Choroid plexus epithelial cell (primary cell): ENCODE data around the gene C6orf52.
"Not testable (repeated sequence)": the region's sequence is repeated elsewhere in the genome, so short reads cannot be mapped to it uniquely, and the experiment has no call there.

Source experiments
- DNase-seq: peaks from one replicate; pipeline ENCODE4 v3.0.0-alpha.2; 2010; ENCODE audit warnings: low read depth
- H3K4me3 ChIP-seq: 2 replicates; pipeline ENCODE4 v1.5.1; 2011; ENCODE audit warnings: low read depth, mild to moderate bottlenecking, control low read depth, low read length, moderate library complexity
- TF ChIP-seq, protein P1 (sequence below): conservative IDR thresholded peaks from 2 replicates; pipeline ENCODE4 v1.5.1; 2011; ENCODE audit warnings: low read depth, mild to moderate bottlenecking, control low read depth, inconsistent platforms, low read length, moderate library complexity

The C6orf52 gene

DNA sequence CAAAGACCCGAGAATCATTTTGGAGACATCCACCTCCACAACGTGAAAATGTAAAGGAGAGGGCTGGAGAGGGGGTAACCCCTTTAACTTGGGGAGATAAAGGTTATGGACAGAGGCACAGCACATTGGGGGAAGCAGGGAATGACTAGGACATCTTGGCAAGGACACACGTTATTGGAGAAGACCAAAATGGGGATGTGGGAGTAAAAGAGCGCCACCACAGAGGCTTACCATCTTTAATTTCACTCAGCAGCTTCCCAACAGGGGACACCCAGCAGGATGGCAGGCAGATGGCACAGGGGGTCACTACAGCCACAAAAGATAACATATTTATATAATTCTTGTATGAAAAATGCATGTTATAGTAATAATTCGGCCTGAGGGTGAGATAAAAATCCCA lies 9.8 kb downstream of the C6orf52 start:
- TF ChIP-seq, protein P1, sequence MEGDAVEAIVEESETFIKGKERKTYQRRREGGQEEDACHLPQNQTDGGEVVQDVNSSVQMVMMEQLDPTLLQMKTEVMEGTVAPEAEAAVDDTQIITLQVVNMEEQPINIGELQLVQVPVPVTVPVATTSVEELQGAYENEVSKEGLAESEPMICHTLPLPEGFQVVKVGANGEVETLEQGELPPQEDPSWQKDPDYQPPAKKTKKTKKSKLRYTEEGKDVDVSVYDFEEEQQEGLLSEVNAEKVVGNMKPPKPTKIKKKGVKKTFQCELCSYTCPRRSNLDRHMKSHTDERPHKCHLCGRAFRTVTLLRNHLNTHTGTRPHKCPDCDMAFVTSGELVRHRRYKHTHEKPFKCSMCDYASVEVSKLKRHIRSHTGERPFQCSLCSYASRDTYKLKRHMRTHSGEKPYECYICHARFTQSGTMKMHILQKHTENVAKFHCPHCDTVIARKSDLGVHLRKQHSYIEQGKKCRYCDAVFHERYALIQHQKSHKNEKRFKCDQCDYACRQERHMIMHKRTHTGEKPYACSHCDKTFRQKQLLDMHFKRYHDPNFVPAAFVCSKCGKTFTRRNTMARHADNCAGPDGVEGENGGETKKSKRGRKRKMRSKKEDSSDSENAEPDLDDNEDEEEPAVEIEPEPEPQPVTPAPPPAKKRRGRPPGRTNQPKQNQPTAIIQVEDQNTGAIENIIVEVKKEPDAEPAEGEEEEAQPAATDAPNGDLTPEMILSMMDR: no peak
- no peak for DNase-seq
- no peak overlapping the region for H3K4me3 ChIP-seq

DNA sequence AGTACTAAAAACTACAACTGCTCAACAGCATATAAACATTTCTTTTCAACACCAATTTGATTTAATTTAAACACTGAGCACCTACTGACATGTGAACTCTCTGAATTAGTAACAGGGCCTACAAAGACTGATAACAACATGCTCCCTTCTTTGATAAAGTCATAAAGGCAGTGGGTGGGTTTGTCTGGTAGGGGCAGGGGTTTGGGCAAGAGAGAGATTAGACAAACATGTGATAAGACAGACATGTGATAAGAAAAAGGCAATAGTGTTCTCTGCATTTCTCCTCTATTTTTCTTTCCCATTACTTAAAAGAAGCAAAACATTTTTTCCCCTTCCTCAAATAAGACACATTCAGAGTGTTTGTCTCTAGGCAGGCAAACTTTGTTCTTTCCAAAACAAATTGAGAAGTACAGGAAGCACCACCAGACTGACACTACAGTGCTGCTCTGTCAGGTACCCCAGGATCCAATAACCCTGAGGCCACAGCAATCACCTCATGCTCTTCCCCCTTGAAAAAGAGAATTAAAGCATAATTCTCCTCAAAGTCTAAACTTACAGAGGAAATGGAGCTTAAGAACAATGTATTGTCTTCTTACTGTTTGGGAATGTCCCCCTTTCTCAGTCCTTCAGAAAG lies 11.9 kb downstream of the C6orf52 start:
- DNase-seq: no peak

DNA sequence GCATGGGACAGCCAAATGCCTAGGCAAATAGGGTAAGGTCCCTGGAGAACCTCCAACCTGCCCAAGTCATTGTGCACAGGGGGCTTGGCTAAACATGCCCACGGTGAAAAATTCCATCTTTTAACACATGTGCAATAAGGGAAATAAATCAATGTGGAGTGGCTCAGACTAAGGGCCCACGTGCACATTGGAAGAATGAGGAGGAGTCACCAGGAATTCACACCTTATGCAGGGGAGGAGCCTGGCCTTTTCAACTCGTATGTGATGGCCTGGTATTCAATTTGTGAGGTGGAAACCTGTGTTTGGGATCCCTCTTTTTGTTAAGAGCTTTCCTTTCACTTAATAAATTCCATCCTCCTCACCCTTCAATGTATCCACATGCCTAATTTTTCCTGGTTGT lies 12.6 kb downstream of the C6orf52 start:
- no peak overlapping the region for H3K4me3 ChIP-seq
- DNase-seq: no peak
- TF ChIP-seq, protein P1: no peak

More for the DNA sequence above, 11.9 kb downstream of the C6orf52 start:
- no peak overlapping the region for H3K4me3 ChIP-seq
- TF ChIP-seq, protein P1: no peak

DNA sequence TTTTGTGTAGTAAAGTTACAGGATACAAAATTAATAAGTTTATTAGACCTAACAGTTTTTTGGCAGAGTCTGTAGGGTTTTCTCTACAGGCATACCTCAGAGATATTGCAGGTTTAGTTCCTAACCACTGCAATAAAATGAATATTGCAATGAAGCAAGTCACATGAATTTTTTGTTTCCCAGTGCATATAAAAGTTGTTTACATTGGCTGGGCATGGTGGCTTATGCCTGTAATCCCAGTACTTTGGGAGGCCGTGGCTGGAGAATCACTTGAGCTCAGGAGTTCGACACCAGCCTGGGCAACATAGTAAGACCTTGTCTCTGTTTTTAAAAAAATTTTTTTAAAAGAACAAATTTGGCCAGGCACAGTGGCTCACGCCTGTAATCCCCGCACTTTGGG lies 16.0 kb downstream of the C6orf52 start:
- H3K4me3 ChIP-seq: no peak overlapping the region
- DNase-seq: no peak
- TF ChIP-seq, protein P1: no peak

DNA sequence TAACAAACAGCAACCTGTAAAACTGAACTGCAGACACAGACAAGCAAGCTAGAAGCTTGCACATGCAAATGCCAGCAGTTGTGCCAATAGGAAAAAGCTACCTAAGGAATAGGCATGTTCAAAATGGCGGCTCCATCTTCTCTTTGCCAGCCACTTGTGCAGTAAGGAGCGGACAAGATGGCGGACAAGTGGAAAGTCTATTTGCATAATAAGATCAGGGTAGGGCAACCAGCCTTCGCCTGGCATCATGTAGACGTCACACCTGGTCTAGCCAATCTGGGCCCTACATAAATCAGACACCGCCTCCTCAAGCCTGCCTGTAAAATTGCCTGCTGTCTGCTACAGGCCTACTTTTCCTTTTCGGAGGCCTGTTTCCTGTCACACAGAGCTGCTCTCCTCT lies 18.0 kb downstream of the C6orf52 start:
- DNase-seq: no peak
- TF ChIP-seq, protein P1: no peak

DNA sequence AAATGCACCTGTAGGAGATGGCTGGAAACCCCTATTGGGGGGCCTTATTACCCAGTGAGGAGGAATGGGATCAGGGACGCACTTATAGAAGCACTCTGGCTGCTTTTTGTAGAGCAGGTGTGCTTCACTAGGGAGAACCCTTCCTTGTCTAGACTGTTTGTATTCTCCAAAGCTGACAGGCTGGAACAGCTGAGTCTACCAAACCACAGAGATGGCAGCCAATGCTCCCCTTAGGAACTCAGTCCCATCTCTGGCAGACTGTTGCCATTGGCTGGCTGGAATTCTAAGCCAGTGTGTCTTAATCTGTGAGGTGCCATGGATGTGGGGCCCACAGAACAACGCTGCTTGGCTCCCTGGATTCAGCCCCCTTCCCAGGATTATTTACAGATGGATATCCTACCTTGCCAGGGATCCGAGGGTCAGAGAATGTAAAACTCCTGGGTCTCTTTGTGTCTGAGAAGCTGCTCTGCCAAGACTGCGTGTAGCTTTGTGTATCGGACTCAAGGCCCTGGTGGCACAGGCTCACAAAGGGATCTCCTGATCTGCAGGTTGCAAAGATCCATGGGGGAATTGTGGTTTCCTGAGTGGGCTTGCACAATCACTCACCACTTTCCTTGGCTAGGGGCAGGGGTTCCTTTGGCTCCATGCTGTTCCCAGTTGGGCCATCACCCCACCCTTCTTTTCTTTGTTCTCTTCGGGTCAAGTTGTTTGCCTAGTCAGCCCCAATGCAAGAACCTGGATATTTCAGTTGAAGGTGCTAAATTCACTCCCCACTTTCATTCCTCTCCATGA lies 26.1 kb downstream of the C6orf52 start:
- no peak overlapping the region for H3K4me3 ChIP-seq
- TF ChIP-seq, protein P1: no peak
- no peak for DNase-seq

More for the DNA sequence above, 18.0 kb downstream of the C6orf52 start:
- H3K4me3 ChIP-seq: no peak overlapping the region

DNA sequence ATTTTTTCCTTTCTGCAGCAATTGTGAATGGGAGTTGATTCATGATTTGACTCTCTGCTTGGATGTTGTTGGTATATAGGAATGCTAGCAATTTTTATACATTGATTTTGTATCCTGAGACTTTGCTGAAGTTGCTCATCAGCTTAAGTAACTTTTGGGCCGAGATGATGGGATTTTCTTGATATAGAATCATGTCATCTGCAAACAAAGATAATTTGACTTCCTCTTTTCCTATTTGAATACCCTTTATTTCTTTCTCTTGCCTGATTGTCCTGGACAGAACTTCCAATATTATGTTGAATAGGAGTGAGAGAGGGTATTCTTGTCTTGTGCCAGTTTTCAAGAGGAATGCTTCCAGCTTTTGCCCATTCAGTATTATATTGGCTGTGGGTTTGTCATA lies 28.8 kb downstream of the C6orf52 start:
- DNase-seq, H3K4me3 ChIP-seq: not testable (repeated sequence)
